Measurements from ENCODE around the gene NIFK.

- no peak for TF ChIP-seq CTCF (IDR thresholded peaks at IDR 0.05; ENCODE audit: borderline replicate concordance, extremely low read depth, low read length, poor library complexity, severe bottlenecking)
- no peak for TF ChIP-seq EZH2 (IDR thresholded peaks at IDR 0.05; ENCODE audit: borderline replicate concordance, low read depth, low read length, severe bottlenecking)
Observed at GRCh38 chr2:121698318-121698930, 38.3 kb downstream of the NIFK start.
